Breast epithelium (tissue), 4 donors: ENCODE results near the gene SLC44A2. TPM values are rescaled to one million over a fixed set of nuclear protein-coding genes. Genes with fewer than 3 reads are reported as not detected.

Source experiments
- DNase-seq, 2 donors: peaks; one replicate each; pipeline ENCODE4 v3.0.0-alpha.2; 2019; ENCODE audit warnings: low spot score in 2 of 2
- H3K27ac ChIP-seq, 2 donors: fragments of 200-600 bp; sonication (generic) in 1 of 2; one replicate each; pipeline ENCODE4 v1.5.1; 2016 to 2019; ENCODE audit warnings: mild to moderate bottlenecking in 1 of 2
- H3K27me3 ChIP-seq, 2 donors: fragments of 200-600 bp; sonication (generic) in 1 of 2; one replicate each; pipeline versions ENCODE4 v1.5.1 to v1.6.0; 2017 to 2019; ENCODE audit warnings: control low read depth in 1 of 2, mild to moderate bottlenecking in 1 of 2
- H3K36me3 ChIP-seq: fragments of 200-600 bp; one replicate; pipeline ENCODE4 v1.5.1; 2019
- H3K4me1 ChIP-seq, 2 donors: fragments of 200-600 bp; sonication (generic); one replicate each; pipeline ENCODE4 v1.5.1; 2016 to 2019; ENCODE audit warnings: control low read depth in 1 of 2
- H3K4me3 ChIP-seq, 3 donors: fragments of 200-600 bp; sonication (generic); 1 replicate in 2 of 3; 2 replicates in 1 of 3; pipeline ENCODE4 v1.5.1; 2016 to 2019; ENCODE audit warnings: mild to moderate bottlenecking in 3 of 3, moderate library complexity in 2 of 3
- H3K9me3 ChIP-seq, 2 donors: fragments of 200-600 bp; sonication (generic) in 1 of 2; one replicate each; pipeline ENCODE4 v1.5.1; 2016 to 2019; ENCODE audit warnings: control low read depth in 1 of 2
- POLR2A ChIP-seq: fragments of 450-650 bp; IDR thresholded peaks from one replicate; pipeline ENCODE4 v1.6.1; 2016; ENCODE audit warnings: antibody characterized with exemption, mild to moderate bottlenecking, moderate library complexity
- POLR2AphosphoS5 ChIP-seq, 3 donors: sonication (generic); formaldehyde crosslinking; IDR thresholded peaks; one replicate each; pipeline ENCODE4 v1.6.1; 2017; ENCODE audit warnings: antibody characterized with exemption in 3 of 3
- intact Hi-C: fragments of 100-400 bp; cut with DNase I; formaldehyde crosslinking; loops from one replicate; pipeline ENCODE4 v1.15.1; 2023; ENCODE audit warnings: low total_unique reads
- total RNA-seq, 3 donors: library from RNA; depleted of rRNA; stranded (reverse); fragments of >200 nt; gene quantifications; one replicate each; pipeline ENCODE4 v1.1.0, GENCODE V29; 2016
- TF ChIP-seq, protein P1 (sequence below), 3 donors: fragments of 450-650 bp; IDR thresholded peaks; one replicate each; pipeline ENCODE4 v1.5.1; 2016 to 2017; ENCODE audit warnings: antibody characterized with exemption in 3 of 3, mild to moderate bottlenecking in 3 of 3, moderate library complexity in 3 of 3

Gene SLC44A2
- 10 to 100 TPM; 63.0 to 92.5 (median 67.5) TPM for total RNA-seq

GRCh38 chr19:10625003-10625761 lies at the start of gene SLC44A2:
SLC44A2 (plus strand) TSS chr19:10625553; CDS start chr19:10625634, 81 bp downstream.
- peak; percentile 80 to 95 for DNase-seq
- H3K27ac ChIP-seq, result peak within 1 kb of the TSS; percentile 92 to 95
- H3K4me1 ChIP-seq, result peaks cover 0 to 15% of the 10 kb centered on the region in 2 donors
- TF ChIP-seq POLR2AphosphoS5 (IDR thresholded peaks at IDR 0.05) (peak; percentile 58 to 83 (median 81)), POLR2A (peak; percentile 25)
- TF ChIP-seq, protein P1, sequence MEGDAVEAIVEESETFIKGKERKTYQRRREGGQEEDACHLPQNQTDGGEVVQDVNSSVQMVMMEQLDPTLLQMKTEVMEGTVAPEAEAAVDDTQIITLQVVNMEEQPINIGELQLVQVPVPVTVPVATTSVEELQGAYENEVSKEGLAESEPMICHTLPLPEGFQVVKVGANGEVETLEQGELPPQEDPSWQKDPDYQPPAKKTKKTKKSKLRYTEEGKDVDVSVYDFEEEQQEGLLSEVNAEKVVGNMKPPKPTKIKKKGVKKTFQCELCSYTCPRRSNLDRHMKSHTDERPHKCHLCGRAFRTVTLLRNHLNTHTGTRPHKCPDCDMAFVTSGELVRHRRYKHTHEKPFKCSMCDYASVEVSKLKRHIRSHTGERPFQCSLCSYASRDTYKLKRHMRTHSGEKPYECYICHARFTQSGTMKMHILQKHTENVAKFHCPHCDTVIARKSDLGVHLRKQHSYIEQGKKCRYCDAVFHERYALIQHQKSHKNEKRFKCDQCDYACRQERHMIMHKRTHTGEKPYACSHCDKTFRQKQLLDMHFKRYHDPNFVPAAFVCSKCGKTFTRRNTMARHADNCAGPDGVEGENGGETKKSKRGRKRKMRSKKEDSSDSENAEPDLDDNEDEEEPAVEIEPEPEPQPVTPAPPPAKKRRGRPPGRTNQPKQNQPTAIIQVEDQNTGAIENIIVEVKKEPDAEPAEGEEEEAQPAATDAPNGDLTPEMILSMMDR (IDR thresholded peaks at IDR 0.05), result no peak
- no peaks in the 10 kb centered on the region for H3K36me3 ChIP-seq
- peak within 1 kb of the TSS; percentile 52 to 89 (median 82) for H3K4me3 ChIP-seq
- H3K9me3 ChIP-seq, result no peaks in the 10 kb centered on the region
- intact Hi-C loops, result no loop called here
- no peaks in the 10 kb centered on the region for H3K27me3 ChIP-seq

GRCh38 chr19:10577951-10578350 lies 47.4 kb upstream of the SLC44A2 start:
- no peaks in the 10 kb centered on the region for H3K9me3 ChIP-seq
- H3K27ac ChIP-seq, result no peak overlapping the region
- no peak for DNase-seq
- H3K27me3 ChIP-seq, result no peaks in the 10 kb centered on the region
- no peaks in the 10 kb centered on the region for H3K36me3 ChIP-seq
- TF ChIP-seq, protein P1 (IDR thresholded peaks at IDR 0.05), result no peak
- no peak for TF ChIP-seq POLR2AphosphoS5 (IDR thresholded peaks at IDR 0.05)
- TF ChIP-seq POLR2A, result no peak
- intact Hi-C loops, result no loop called here
- H3K4me1 ChIP-seq, result no peaks in the 10 kb centered on the region
- no peak overlapping the region for H3K4me3 ChIP-seq

DNA sequence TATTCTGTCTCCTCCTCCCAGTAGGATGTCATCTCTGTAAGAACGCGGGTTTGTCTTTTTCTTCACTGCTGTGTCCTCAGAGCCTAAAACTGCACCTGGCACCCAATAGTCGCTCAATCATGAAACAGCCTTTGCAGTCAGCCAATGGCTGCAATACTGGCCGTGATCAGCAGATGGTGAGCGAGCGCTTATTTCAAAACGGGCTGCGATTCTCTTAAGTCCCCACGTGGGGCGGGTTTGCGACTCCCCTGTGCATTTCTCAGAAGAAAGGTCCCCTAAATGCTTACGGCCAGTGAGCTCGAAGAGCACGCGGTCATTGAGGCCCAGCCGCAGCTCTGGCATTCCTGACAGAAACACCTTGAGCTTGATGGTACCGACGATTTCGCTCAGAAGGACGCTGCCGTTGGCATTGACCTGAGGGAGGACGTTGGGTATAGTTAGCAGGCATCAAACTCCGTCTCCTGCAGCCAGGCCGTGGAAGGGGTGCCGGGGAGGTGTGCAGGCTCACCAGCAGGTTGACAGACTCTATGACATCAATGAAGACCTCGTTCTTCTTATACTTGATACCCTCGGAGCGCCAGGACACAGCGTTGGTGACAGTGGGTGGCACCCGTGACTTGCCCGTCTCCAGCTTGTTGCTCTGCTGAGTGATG lies 44.2 kb upstream of the SLC44A2 start:
- DNase-seq, result peak; percentile 87 to 90
- Histone ChIP-seq H3K9me3 (no peaks in the 10 kb centered on the region), H3K27me3 (no peaks in the 10 kb centered on the region), H3K4me3 (peak overlapping the region in 1 of 3 donors; percentile 6), H3K36me3 (no peaks in the 10 kb centered on the region), H3K4me1 (no peaks in the 10 kb centered on the region), H3K27ac (peak overlapping the region in 1 of 2 donors; percentile 19)
- TF ChIP-seq POLR2AphosphoS5 (IDR thresholded peaks at IDR 0.05) (peak; percentile 34 to 72 (median 49)), POLR2A (no peak)
- TF ChIP-seq, protein P1 (IDR thresholded peaks at IDR 0.05), result peak; percentile 100
- intact Hi-C loops, result loop anchor here (5.0 kb wide), 1 partner anchor 71 kb away; the partner anchor contains the start of gene ILF3

- Histone ChIP-seq H3K9me3 (no peaks in the 10 kb centered on the region), H3K27me3 (no peaks in the 10 kb centered on the region), H3K36me3 (no peaks in the 10 kb centered on the region), H3K27ac (no peak overlapping the region), H3K4me3 (no peak overlapping the region), H3K4me1 (no peaks in the 10 kb centered on the region)
- TF ChIP-seq, protein P1 (IDR thresholded peaks at IDR 0.05), result no peak
- TF ChIP-seq POLR2A (no peak), POLR2AphosphoS5 (IDR thresholded peaks at IDR 0.05) (no peak)
- intact Hi-C loops, result loop anchor here (5.0 kb wide), 1 partner anchor 70 kb away; the partner anchor contains the start of gene ILF3
- DNase-seq, result no peak
These were observed 43.3 kb upstream of the SLC44A2 start for GRCh38 chr19:10582091-10582490.
